Prostate gland (tissue), 2 donors: ENCODE results near the gene VPS54. TPM values are rescaled to one million over a fixed set of nuclear protein-coding genes. Genes with fewer than 3 reads are reported as not detected.
"Not testable (repeated sequence)": the region's sequence is repeated elsewhere in the genome, so short reads cannot be mapped to it uniquely, and the experiment has no call there.

Experiments
- DNase-seq: peaks from one replicate; pipeline ENCODE4 v3.0.0-alpha.2; 2019; ENCODE audit warnings: low spot score
- H3K27ac ChIP-seq, 2 donors: fragments of 200-600 bp; sonication (generic); 2 replicates each; pipeline ENCODE4 v1.5.1; 2017 to 2019
- H3K27me3 ChIP-seq: fragments of 200-600 bp; sonication (generic); replicated peaks from 2 replicates; pipeline ENCODE4 v1.5.1; 2019; ENCODE audit not compliant: insufficient read depth
- H3K36me3 ChIP-seq, 2 donors: fragments of 200-600 bp; sonication (generic); 1 replicate in 1 of 2; 2 replicates in 1 of 2; pipeline versions ENCODE4 v1.5.1 to v1.8.1; 2017 to 2019
- H3K4me1 ChIP-seq: fragments of 200-600 bp; sonication (generic); replicated peaks from 2 replicates; pipeline ENCODE4 v1.5.1; 2019
- H3K4me3 ChIP-seq, 2 donors: fragments of 200-600 bp; sonication (generic); 2 replicates each; pipeline ENCODE4 v1.5.1; 2017 to 2019
- H3K9me3 ChIP-seq: fragments of 200-600 bp; sonication (generic); 2 replicates; pipeline ENCODE4 v1.5.1; 2017
- CTCF ChIP-seq, 4 experiments: fragments of 200-600 bp in 2 of 4; fragments of 450-650 bp in 2 of 4; sonication (generic) in 2 of 4; IDR thresholded peaks; 1 replicate in 3 of 4; 2 replicates in 1 of 4; pipeline ENCODE4 v1.5.1; 2016 to 2019; ENCODE audit warnings: antibody characterized with exemption in 4 of 4, mild to moderate bottlenecking in 2 of 4, moderate library complexity in 2 of 4
- POLR2A ChIP-seq: fragments of 450-650 bp; IDR thresholded peaks from one replicate; pipeline ENCODE4 v1.6.1; 2016; ENCODE audit warnings: antibody characterized with exemption, mild to moderate bottlenecking
- POLR2AphosphoS5 ChIP-seq: sonication (generic); formaldehyde crosslinking; IDR thresholded peaks from one replicate; pipeline ENCODE4 v1.6.1; 2017; ENCODE audit warnings: antibody characterized with exemption
- WGBS: methylation state at CpG from one replicate; pipeline ENCODE4 v1.1.5; 2018; 5-methylcytosine and 5-hydroxymethylcytosine counted together
- intact Hi-C: fragments of 100-400 bp; cut with DNase I; formaldehyde crosslinking; loops from one replicate; pipeline ENCODE4 v1.14.2; 2022
- total RNA-seq, 2 donors: library from RNA; depleted of rRNA; stranded (reverse); fragments of >200 nt; gene quantifications; one replicate each; pipeline ENCODE4 v1.1.0, GENCODE V29; 2016

Gene VPS54
- total RNA-seq, 2 donors from 2014 or later: 33.5 to 41.1 TPM

GRCh38 chr2:63993871-63994270, 25.4 kb downstream of the VPS54 start:
- Histone ChIP-seq H3K4me1 (peaks cover 2% of the 10 kb centered on the region), H3K9me3 (no peaks in the 10 kb centered on the region), H3K27ac (no peak overlapping the region), H3K27me3 (no peaks in the 10 kb centered on the region), H3K4me3 (no peak overlapping the region), H3K36me3 (no peaks in the 10 kb centered on the region)
- 68% methylated on average over 5 of the region's 5 CpGs for WGBS
- TF ChIP-seq POLR2A (no peak), POLR2AphosphoS5 (no peak), CTCF (IDR thresholded peaks at IDR 0.05) (no peak)
- no peak for DNase-seq
- intact Hi-C loops: no loop called here

GRCh38 chr2:63993130-63993584, 26.1 kb downstream of the VPS54 start:
- H3K36me3 ChIP-seq, intact Hi-C loops, DNase-seq, H3K9me3 ChIP-seq, H3K27me3 ChIP-seq, H3K27ac ChIP-seq, H3K4me3 ChIP-seq, H3K4me1 ChIP-seq: not testable (repeated sequence)
- 95% methylated on average over 9 of the region's 9 CpGs for WGBS

- Histone ChIP-seq H3K4me3 (no peak overlapping the region), H3K27ac (peak overlapping the region; percentile 48 to 79), H3K4me1 (peaks cover 2% of the 10 kb centered on the region), H3K9me3 (no peaks in the 10 kb centered on the region), H3K27me3 (no peaks in the 10 kb centered on the region), H3K36me3 (no peaks in the 10 kb centered on the region)
- no peak for DNase-seq
- TF ChIP-seq CTCF (IDR thresholded peaks at IDR 0.05) (no peak), POLR2AphosphoS5 (peak; percentile 9), POLR2A (no peak)
- 71% methylated on average over 13 of the region's 13 CpGs for WGBS
- intact Hi-C loops: no loop called here
These were observed 27.1 kb downstream of the VPS54 start for GRCh38 chr2:63992061-63992685.

GRCh38 chr2:63991173-63991999, 27.8 kb downstream of the VPS54 start:
- H3K4me3 ChIP-seq, H3K4me1 ChIP-seq, intact Hi-C loops, H3K36me3 ChIP-seq, H3K27me3 ChIP-seq, H3K9me3 ChIP-seq: not testable (repeated sequence)
- H3K27ac ChIP-seq: peak overlapping the region; percentile 48 to 79
- WGBS: 70% methylated on average over 12 of the region's 12 CpGs
- DNase-seq: peak; percentile 75
- TF ChIP-seq POLR2AphosphoS5: peak; percentile 71

GRCh38 chr2:63990072-63990471, 29.2 kb downstream of the VPS54 start:
- DNase-seq: no peak
- no peaks in the 10 kb centered on the region for H3K36me3 ChIP-seq
- H3K4me1 ChIP-seq: peaks cover 3% of the 10 kb centered on the region
- H3K9me3 ChIP-seq: no peaks in the 10 kb centered on the region
- no peak overlapping the region for H3K4me3 ChIP-seq
- WGBS: 95% methylated on average over 12 of the region's 12 CpGs
- intact Hi-C loops: no loop called here
- H3K27ac ChIP-seq: no peak overlapping the region
- no peaks in the 10 kb centered on the region for H3K27me3 ChIP-seq
- TF ChIP-seq CTCF (IDR thresholded peaks at IDR 0.05) (no peak), POLR2A (no peak), POLR2AphosphoS5 (no peak)

GRCh38 chr2:63988842-63989436, 30.3 kb downstream of the VPS54 start:
- WGBS: 92% methylated on average over 12 of the region's 12 CpGs
- DNase-seq, H3K27me3 ChIP-seq, H3K4me1 ChIP-seq, H3K36me3 ChIP-seq, intact Hi-C loops, H3K9me3 ChIP-seq, H3K4me3 ChIP-seq, H3K27ac ChIP-seq: not testable (repeated sequence)
